GM19395 (cell line): ENCODE data around the gene KCTD21.

ENCODE experiments used
- ATAC-seq: cut with Tn5 transposase; IDR thresholded peaks from one replicate; pipeline ENCODE4 v1.9.1; 2021; ENCODE audit warnings: mild to moderate bottlenecking, moderate library complexity; ENCODE audit not compliant: unreplicated experiment

Gene KCTD21

GRCh38 chr11:78147807-78148206, 40.6 kb downstream of the KCTD21 start:
- ATAC-seq: no peak

- no peak for ATAC-seq
Measured at GRCh38 chr11:78145511-78146025, 42.9 kb downstream of the KCTD21 start.

- no peak for ATAC-seq
Measured at GRCh38 chr11:78140392-78141077, 47.9 kb downstream of the KCTD21 start.

GRCh38 chr11:78139422-78140391, 48.7 kb downstream of the KCTD21 start, which contains the start of gene ALG8:
TSS of gene ALG8 (minus strand) at chr11:78139626. CDS start at chr11:78139588, 38 bp downstream.
- peak; percentile 90 for ATAC-seq

DNA sequence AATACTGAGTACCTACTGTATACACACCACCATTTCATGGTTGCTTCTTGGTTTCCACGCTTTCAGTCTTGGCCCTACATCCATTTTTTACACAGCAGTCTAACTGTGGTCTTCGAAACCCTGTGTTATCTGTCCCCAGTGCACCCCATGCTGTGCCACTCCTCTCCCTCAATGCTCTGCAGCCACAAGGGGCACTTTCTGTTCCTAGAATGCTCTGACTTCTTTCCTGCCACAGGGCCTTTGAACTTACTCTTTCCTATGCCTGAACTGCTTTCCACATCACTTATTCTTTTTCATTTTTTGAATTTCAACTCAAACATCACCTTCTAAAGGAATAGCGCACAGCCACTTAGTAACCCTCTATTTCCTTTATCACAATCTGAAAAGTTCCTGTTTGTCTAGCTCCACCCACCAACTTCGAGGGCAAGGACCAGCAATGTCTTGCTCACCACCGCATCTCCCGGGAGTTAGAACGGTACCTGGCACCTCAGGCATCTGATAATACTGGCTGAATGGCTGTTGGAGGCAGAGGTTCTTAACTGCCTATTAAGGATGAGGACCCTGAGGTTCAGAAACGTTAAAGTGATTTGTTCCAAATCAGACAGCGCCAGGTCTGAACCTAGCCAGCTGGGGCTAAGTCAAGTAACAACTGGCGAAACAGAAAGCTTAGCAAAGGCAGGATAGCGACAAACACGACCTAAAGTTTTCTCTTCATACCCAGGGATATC, 49.6 kb downstream of the KCTD21 start:
- ATAC-seq: peak; percentile 29

GRCh38 chr11:78138291-78138690, 50.1 kb downstream of the KCTD21 start:
- no peak for ATAC-seq

- ATAC-seq: no peak
Measured at GRCh38 chr11:78132475-78132874, 56.0 kb downstream of the KCTD21 start.

DNA sequence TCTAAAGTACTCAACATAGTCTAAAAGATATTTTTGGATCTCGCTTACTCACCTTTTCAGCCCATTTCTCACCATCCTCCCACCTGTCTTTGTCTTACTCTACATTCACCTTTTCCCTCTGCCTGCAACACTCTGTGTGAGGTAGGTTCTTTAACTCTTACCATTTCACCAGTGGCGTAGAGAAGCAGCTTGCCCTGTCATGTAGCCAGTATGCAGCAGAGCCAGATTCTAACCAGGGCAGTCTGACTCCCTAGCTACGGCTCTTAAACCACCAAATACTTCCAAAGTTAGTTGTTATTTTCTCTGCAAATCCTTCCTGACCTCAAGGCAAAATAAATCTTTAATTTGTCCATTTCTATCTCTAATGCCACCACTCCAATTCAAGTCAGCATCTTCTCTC, 56.5 kb downstream of the KCTD21 start:
- no peak for ATAC-seq

DNA sequence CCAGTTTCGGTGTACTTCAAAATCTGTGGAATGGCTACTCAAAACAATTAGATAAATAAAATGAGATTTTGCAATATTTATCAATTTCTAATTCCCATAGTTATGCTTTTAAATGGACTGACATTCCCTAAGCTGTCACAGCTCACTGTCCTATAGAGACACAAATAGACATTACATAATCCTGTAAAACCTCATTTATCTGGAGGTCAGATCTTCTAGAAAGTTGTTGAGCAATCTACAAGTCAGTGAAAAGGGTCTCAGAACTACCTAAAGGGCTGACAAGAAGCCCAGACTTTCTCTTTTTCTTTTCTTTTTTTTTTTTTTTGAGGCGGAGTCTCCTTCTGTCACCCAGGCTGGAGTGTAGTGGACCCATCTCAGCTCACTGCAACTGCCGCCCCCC, 61.0 kb downstream of the KCTD21 start:
- no peak for ATAC-seq
